Mucosa of rectum (tissue), 2 donors: Measurements from ENCODE around the gene NAGA.
A peak's percentile ranks its signal among the peaks of the same experiment; 100 is the strongest.

Experiments
- H3K27ac ChIP-seq, 2 donors: one replicate each; pipeline ENCODE4 v1.7.0; 2013; ENCODE audit warnings: inconsistent platforms in 2 of 2, low read depth in 2 of 2, low read length in 2 of 2
- H3K27me3 ChIP-seq, 2 donors: one replicate each; pipeline ENCODE4 v1.7.0; 2013; ENCODE audit warnings: low read length in 2 of 2; ENCODE audit not compliant: control insufficient read depth in 2 of 2, insufficient read depth in 2 of 2
- H3K36me3 ChIP-seq, 2 donors: one replicate each; pipeline ENCODE4 v1.7.0; 2013; ENCODE audit warnings: low read length in 2 of 2; ENCODE audit not compliant: control insufficient read depth in 2 of 2, insufficient read depth in 2 of 2
- H3K4me1 ChIP-seq, 2 donors: one replicate each; pipeline ENCODE4 v1.7.0; 2013; ENCODE audit warnings: low read length in 2 of 2, mild to moderate bottlenecking in 1 of 2; ENCODE audit not compliant: control insufficient read depth in 2 of 2, insufficient read depth in 2 of 2
- H3K4me3 ChIP-seq, 2 donors: one replicate each; pipeline ENCODE4 v1.7.0; 2013; ENCODE audit warnings: low read length in 2 of 2
- H3K9ac ChIP-seq, 2 donors: one replicate each; pipeline ENCODE4 v1.7.0; 2013; ENCODE audit warnings: low read length in 2 of 2, low read depth in 1 of 2, mild to moderate bottlenecking in 1 of 2
- H3K9me3 ChIP-seq, 2 donors: one replicate each; pipeline ENCODE4 v1.7.0; 2013; ENCODE audit warnings: low read length in 2 of 2; ENCODE audit not compliant: control insufficient read depth in 2 of 2
- donor health status: healthy.
- donor health status: Normal muscosa, but diverticular disease.

The NAGA gene

DNA sequence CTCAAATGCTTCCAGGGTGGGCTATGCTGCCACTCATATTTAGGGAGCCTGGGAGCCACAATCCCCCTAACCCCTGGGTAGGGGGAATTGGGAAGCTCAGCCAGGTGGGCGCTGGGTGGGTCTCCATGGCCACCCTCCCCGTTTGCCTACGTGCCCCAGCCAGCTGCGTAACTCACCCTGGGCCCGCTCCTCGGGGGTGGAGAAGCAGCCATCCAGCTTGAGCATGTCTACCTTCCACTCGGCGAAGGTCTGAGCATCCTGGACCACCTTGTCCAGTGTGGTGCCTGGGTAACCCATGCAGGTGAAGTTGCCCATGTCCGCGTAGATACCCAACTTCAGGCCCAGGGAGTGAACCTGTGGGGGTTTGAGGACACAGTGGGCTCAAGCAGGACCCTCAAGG, 3.7 kb downstream of the NAGA start:
- H3K36me3 ChIP-seq: peaks cover 27 to 35% of the 10 kb centered on the region in 2 donors
- no peaks in the 10 kb centered on the region for H3K9me3 ChIP-seq
- peaks cover 14 to 16% of the 10 kb centered on the region in 2 donors for H3K4me1 ChIP-seq
- H3K9ac ChIP-seq: no peak overlapping the region
- no peak overlapping the region for H3K27ac ChIP-seq
- no peaks in the 10 kb centered on the region for H3K27me3 ChIP-seq
- H3K4me3 ChIP-seq: no peak overlapping the region

DNA sequence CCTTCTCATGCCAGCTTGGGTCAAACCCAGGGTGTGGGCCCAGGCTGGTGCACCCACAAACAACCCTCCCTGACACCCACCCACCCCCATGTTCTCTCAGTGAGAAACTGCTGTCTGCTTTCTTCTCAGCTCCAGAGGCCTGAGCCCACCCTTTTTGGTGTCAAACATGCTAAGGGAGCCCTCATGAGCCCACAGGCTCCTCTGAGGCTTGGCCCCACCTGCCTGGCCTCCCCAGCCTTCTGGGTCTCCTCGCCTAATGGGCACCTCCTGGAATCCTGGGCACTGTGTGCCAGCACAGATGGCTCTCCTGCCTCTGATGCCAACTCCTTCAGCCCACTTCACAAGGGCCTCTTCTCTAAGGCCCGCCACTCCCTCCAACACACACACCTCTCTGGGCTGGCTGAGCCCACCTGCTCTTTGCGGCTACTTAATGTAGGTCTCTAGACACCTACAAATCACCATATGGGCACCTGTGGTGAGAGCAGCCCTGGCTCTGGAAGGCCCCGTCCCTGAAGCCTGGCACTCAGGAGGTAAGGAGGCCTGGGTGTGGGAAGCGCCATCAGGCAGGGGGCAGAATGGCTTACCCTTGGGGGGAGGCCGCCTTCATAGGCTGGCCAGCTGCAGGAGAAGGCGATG, 4.4 kb downstream of the NAGA start:
- H3K27ac ChIP-seq: no peak overlapping the region
- H3K4me1 ChIP-seq: peaks cover 12 to 14% of the 10 kb centered on the region in 2 donors
- no peaks in the 10 kb centered on the region for H3K9me3 ChIP-seq
- no peaks in the 10 kb centered on the region for H3K27me3 ChIP-seq
- no peak overlapping the region for H3K9ac ChIP-seq
- H3K36me3 ChIP-seq: peaks cover 28 to 39% of the 10 kb centered on the region in 2 donors
- H3K4me3 ChIP-seq: no peak overlapping the region

DNA sequence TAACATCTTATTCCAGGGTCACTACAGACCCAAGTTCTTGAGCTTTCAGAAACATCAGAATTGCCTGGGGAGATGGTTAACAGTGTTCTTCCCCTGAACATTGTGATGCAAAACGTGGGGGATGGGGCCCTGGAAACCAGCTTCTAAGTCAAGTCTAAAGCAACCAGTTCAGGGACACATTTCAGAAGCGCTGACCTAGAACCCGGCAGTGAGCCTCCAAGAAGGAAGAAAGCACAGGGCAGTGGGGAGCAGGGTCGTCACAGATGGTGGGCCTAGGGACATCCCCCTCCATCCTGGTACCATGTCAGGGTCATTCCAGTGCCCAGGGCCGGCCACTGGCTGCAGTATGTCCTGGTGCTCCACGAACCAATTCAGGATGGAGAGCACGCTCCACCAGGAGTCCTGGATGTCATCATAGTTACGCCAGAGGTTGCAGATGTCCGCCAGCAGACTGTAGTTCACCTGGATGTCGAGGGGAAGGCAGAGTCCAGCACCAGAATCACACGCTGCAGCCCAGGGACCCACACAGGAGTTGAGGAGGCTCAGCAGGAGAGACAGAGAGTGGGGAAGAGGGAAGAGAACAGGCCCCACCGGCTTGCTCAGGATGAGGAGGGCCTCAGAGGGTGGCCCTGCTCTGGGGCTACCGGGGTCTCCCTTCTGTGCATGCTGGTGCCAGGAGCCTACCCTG, 5.0 kb downstream of the NAGA start:
- no peak overlapping the region for H3K27ac ChIP-seq

DNA sequence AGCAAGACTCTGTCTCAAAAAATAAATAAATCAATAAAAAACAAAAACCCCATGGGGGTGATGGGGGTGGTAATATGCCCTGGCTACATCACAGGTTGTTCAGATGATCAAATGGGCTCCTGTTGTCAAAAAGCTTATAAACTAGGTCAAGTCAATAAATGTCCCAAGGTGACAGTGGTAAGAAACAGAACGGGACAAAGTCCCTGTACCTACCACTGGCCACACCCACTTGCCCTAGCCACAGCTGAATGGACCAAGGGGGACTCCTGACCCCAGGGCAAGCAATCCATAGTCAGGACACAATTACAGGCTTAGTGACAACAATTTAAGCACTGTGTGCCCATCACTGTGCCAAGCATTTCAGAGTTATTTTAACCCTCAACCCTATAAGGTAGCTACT, 6.0 kb downstream of the NAGA start:
- Histone ChIP-seq H3K9ac (no peak overlapping the region), H3K27me3 (no peaks in the 10 kb centered on the region), H3K4me3 (no peak overlapping the region), H3K27ac (peak overlapping the region in 1 of 2 donors; percentile 7), H3K9me3 (no peaks in the 10 kb centered on the region), H3K4me1 (peaks cover 1 to 2% of the 10 kb centered on the region in 2 donors), H3K36me3 (peaks cover 43 to 55% of the 10 kb centered on the region in 2 donors)

More for the DNA sequence above, 5.0 kb downstream of the NAGA start:
- Histone ChIP-seq H3K9me3 (no peaks in the 10 kb centered on the region), H3K4me1 (peaks cover 8 to 9% of the 10 kb centered on the region in 2 donors), H3K36me3 (peaks cover 34 to 45% of the 10 kb centered on the region in 2 donors), H3K9ac (no peak overlapping the region), H3K4me3 (no peak overlapping the region), H3K27me3 (no peaks in the 10 kb centered on the region)

DNA sequence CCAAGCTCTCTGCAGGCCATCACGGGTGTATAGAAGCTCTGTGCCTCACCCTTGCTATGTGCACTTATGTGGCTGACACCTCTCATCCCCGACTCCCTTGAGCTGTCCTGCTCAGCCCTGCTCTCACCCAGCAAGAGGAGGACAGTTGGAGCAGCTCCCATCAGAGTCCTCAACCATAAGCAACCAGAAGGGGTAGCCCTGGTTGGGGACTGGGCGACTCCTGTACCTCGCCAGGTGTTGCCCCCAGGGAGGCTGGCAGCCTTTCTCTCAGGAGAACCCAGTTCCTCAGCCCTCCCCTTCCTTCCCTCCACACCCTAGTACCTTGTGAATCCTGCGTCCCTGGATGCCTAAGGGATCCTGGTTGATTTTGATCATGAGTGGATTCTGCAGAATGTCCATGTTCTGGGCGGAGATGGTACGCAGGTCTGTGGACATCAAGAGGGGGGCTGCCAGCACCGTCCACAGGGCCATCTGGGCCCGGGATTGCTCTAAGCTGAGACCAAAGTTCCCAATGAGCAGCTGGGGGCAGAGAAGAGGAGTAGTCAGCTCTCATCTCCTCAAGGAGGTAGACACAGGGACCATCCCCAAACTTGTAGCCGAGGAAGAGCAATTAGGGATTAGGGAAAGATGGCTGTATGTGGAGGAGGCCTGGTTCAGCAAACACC, 8.0 kb downstream of the NAGA start:
- peaks cover 44 to 66% of the 10 kb centered on the region in 2 donors for H3K36me3 ChIP-seq
- no peak overlapping the region for H3K9ac ChIP-seq
- no peaks in the 10 kb centered on the region for H3K9me3 ChIP-seq
- H3K27ac ChIP-seq: no peak overlapping the region
- no peaks in the 10 kb centered on the region for H3K4me1 ChIP-seq
- H3K27me3 ChIP-seq: no peaks in the 10 kb centered on the region
- no peak overlapping the region for H3K4me3 ChIP-seq

DNA sequence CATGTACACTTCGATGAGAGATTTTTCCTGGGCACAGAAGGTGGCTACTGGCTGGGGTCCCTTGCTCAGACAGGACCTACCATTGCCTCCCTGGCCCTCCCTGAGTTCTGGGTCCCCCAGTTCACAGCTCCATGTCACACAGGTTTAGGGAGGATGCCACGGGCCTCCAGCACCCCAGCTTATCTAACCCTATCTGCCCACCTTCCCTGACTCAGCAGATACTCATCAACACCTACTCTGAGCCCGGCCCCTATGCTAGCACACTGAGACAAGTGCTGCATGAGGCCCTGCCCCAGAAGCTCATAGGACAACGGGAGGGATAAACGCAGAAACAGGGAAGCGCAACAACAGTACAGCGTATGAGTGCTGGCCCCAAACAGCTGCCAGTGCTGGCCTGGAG, 9.6 kb downstream of the NAGA start:
- Histone ChIP-seq H3K9me3 (no peaks in the 10 kb centered on the region), H3K27me3 (no peaks in the 10 kb centered on the region), H3K9ac (no peak overlapping the region), H3K36me3 (peaks cover 31 to 52% of the 10 kb centered on the region in 2 donors), H3K4me1 (no peaks in the 10 kb centered on the region), H3K4me3 (no peak overlapping the region), H3K27ac (no peak overlapping the region)

DNA sequence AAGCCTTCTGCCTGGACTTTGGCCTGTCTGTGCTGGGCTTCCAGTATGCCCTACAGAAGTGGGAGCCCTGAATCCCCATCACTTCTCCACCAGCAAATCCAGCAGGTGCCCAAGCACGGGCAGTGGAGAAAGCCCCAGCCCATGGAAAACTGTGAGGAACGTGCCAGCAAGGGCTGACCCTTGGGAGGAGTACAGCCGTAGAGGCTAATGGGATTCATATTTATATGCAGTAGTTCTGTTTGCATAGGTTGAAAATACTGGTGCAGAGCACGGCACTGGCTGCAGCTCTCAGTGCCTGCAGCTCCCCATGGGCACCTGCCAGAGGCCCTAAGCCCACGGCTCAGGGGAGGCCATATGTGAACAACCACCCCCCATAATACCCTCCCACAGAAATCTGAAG, 10.1 kb downstream of the NAGA start:
- no peaks in the 10 kb centered on the region for H3K27me3 ChIP-seq
- no peak overlapping the region for H3K9ac ChIP-seq
- H3K27ac ChIP-seq: no peak overlapping the region
- H3K4me1 ChIP-seq: no peaks in the 10 kb centered on the region
- H3K36me3 ChIP-seq: peaks cover 27 to 48% of the 10 kb centered on the region in 2 donors
- no peaks in the 10 kb centered on the region for H3K9me3 ChIP-seq
- H3K4me3 ChIP-seq: no peak overlapping the region

DNA sequence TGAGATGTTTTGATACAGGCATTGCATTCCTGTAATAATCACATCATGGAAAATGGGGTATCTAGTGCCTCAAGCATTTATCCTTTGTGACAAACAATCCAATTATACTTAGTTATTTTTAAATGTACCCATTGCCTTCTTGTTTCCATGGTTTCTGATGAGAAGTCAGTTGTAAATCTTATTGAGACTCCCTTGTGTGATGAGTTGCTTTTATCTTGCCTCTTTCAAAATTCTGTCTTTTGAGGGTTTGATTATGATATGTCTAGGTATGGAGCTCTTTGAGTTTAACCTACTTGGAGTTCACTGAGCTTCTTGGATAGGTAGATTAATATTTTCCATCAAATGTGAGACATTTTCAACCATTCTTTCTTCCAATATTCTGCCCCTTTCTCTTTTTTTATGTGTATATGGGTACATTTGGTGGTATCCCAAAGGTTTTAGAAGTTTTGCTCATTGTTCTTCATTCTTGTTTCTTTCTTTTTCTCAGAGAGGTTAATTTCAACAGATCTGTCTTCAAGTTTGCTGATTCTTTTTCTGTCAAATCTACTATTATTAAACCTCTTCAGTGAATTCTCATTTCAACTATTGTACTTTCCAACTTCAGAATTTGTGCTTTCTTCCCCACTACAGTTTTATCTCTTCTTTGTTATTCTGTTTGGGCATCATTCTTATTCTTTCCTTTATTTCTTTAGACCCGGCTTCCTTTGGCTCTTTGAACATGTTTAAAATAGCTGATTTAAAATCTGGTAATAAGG, 13.7 kb downstream of the NAGA start:
- no peak overlapping the region for H3K27ac ChIP-seq
- no peaks in the 10 kb centered on the region for H3K9me3 ChIP-seq
- H3K27me3 ChIP-seq: no peaks in the 10 kb centered on the region
- H3K4me1 ChIP-seq: no peaks in the 10 kb centered on the region
- no peak overlapping the region for H3K9ac ChIP-seq
- H3K4me3 ChIP-seq: no peak overlapping the region
- peaks cover 18 to 32% of the 10 kb centered on the region in 2 donors for H3K36me3 ChIP-seq

DNA sequence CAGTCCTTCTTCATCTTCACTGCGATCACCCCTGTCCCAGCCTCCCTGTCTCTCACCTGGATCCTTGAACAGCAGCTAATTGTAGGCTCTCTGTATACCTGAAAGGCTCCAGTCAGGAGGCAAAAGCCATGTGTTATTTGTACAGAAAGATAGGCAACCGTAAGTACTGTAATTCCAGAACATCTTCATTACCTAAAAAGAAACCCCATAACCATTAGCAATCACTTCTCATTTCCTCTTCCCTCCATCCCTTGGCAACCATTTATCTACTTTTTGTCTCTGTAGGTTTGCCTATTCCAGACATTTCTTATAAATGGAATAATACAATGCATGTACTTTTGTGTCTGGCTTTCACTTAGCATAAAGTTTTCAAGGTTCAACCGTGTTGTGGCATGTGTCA, 17.8 kb downstream of the NAGA start:
- Histone ChIP-seq H3K4me1 (no peaks in the 10 kb centered on the region), H3K9ac (no peak overlapping the region), H3K9me3 (no peaks in the 10 kb centered on the region), H3K27me3 (no peaks in the 10 kb centered on the region), H3K36me3 (no peaks in the 10 kb centered on the region), H3K4me3 (no peak overlapping the region), H3K27ac (no peak overlapping the region)
